Measurements from ENCODE around the gene FAM83F.

- TF ChIP-seq CTCF (IDR thresholded peaks at IDR 0.05; ENCODE audit: insufficient read depth, low read length, poor library complexity, severe bottlenecking) (no peak), EZH2phosphoT487 (conservative IDR thresholded peaks at IDR 0.05; ENCODE audit: low read length) (no peak)
Observed at GRCh38 chr22:40050258-40050657, 55.5 kb downstream of the FAM83F start.
